H1 (cell line): ENCODE results near the gene HTD2. TPM values are rescaled to one million over a fixed set of nuclear protein-coding genes. Genes with fewer than 3 reads are reported as not detected.

Source experiments
- CTCF ChIA-PET: fragments of 300-600 bp; sonication (Branson Sonifier 250); formaldehyde crosslinking; loops from one replicate; lab custom pipeline; 2021; ENCODE audit not compliant: partially characterized antibody; lab: Charles Lee
- POLR2A ChIA-PET: fragments of 300-600 bp; sonication (Branson Sonifier 250); formaldehyde crosslinking; loops from one replicate; lab custom pipeline; 2021; ENCODE audit warnings: inconsistent platforms; ENCODE audit not compliant: partially characterized antibody; lab: Charles Lee
- DNase-seq, 2 experiments: peaks; one replicate each; pipeline versions ENCODE4 v3.0.0 to v3.0.0-alpha.2; 2010 to 2022; ENCODE audit warnings: low spot score in 2 of 2, low read depth in 1 of 2, mixed read lengths in 1 of 2
- FAIRE-seq: peaks from 2 replicates; lab custom pipeline; 2011; peaks lifted over from hg19 to GRCh38; lab: Jason Lieb, UNC
- H2AFZ ChIP-seq: 2 replicates; pipeline ENCODE4 v1.8.1; 2012; ENCODE audit warnings: low read length, inconsistent platforms
- H2AK5ac ChIP-seq: 2 replicates; pipeline ENCODE4 v1.6.1; 2013; ENCODE audit warnings: low read depth, low read length
- H2BK120ac ChIP-seq: replicated peaks from 2 replicates; pipeline ENCODE3; 2013; ENCODE audit warnings: low read depth, low read length, inconsistent platforms
- H2BK12ac ChIP-seq: 2 replicates; pipeline ENCODE4 v1.6.1; 2013; ENCODE audit warnings: low read depth, low read length
- H2BK15ac ChIP-seq: 2 replicates; pipeline ENCODE4 v1.6.1; 2013; ENCODE audit warnings: low read length
- H2BK20ac ChIP-seq: 2 replicates; pipeline ENCODE4 v1.6.1; 2013; ENCODE audit warnings: low read length
- H2BK5ac ChIP-seq: 2 replicates; pipeline ENCODE4 v1.6.1; 2013; ENCODE audit warnings: low read depth, low read length
- H3K14ac ChIP-seq: 2 replicates; pipeline ENCODE4 v1.6.1; 2013; ENCODE audit warnings: inconsistent platforms; ENCODE audit not compliant: insufficient read length
- H3K18ac ChIP-seq: 2 replicates; pipeline ENCODE4 v1.6.1; 2013; ENCODE audit warnings: low read length; ENCODE audit errors: extremely low read depth
- H3K23ac ChIP-seq: 2 replicates; pipeline ENCODE4 v1.6.1; 2013; ENCODE audit warnings: inconsistent platforms; ENCODE audit not compliant: insufficient read length
- H3K23me2 ChIP-seq: 2 replicates; pipeline ENCODE4 v1.6.1; 2013; ENCODE audit warnings: low read depth, low read length
- H3K27ac ChIP-seq: 2 replicates; pipeline ENCODE4 v1.6.1; 2011; ENCODE audit warnings: low read depth, low read length, inconsistent platforms
- H3K27me3 ChIP-seq, 4 experiments: replicated peaks in 1 of 4; 1 replicate in 1 of 4; 2 replicates in 3 of 4; pipeline versions ENCODE4 v1.6.1 to v1.8.1; 2011 to 2013; ENCODE audit warnings: low read length in 3 of 4, mild to moderate bottlenecking in 3 of 4, inconsistent platforms in 2 of 4, mixed read lengths in 2 of 4, moderate library complexity in 1 of 4; ENCODE audit not compliant: control insufficient read depth in 3 of 4, insufficient read depth in 3 of 4; ENCODE audit errors: extremely low read depth in 1 of 4
- H3K36me3 ChIP-seq, 4 experiments: 2 replicates each; pipeline versions ENCODE4 v1.6.1 to v1.8.1; 2011 to 2013; ENCODE audit warnings: mild to moderate bottlenecking in 4 of 4, low read length in 3 of 4, moderate library complexity in 2 of 4, control low read depth in 1 of 4, inconsistent platforms in 1 of 4; ENCODE audit not compliant: insufficient read depth in 4 of 4, control insufficient read depth in 2 of 4
- H3K4ac ChIP-seq: replicated peaks from 2 replicates; pipeline ENCODE3; 2013; ENCODE audit warnings: low read length, low read depth, mixed read lengths, inconsistent platforms; ENCODE audit not compliant: insufficient read length
- H3K4me1 ChIP-seq, 4 experiments: replicated peaks in 1 of 4; 1 replicate in 1 of 4; 2 replicates in 3 of 4; pipeline versions ENCODE4 v1.6.1 to v1.8.1; 2011 to 2013; ENCODE audit warnings: low read length in 3 of 4, inconsistent platforms in 2 of 4, mixed read lengths in 1 of 4; ENCODE audit not compliant: insufficient read depth in 4 of 4, control insufficient read depth in 3 of 4
- H3K4me2 ChIP-seq, 2 experiments: 2 replicates each; pipeline versions ENCODE4 v1.6.1 to v1.8.1; 2011 to 2013; ENCODE audit warnings: low read depth in 2 of 2, low read length in 2 of 2, control low read depth in 1 of 2, inconsistent platforms in 1 of 2, mild to moderate bottlenecking in 1 of 2; ENCODE audit not compliant: insufficient read depth in 1 of 2
- H3K4me3 ChIP-seq, 4 experiments: fragments of 200-600, 300-600 bp in 1 of 4; sonication (generic), shearing (Covaris generic), sonication (Bioruptor Twin) in 1 of 4; 2 replicates each; pipeline versions ENCODE4 v1.5.1 to v1.8.1; 2011 to 2016; ENCODE audit warnings: low read length in 4 of 4, low read depth in 3 of 4, control low read depth in 2 of 4, inconsistent platforms in 2 of 4, mild to moderate bottlenecking in 2 of 4, mixed read lengths in 1 of 4, moderate library complexity in 1 of 4; ENCODE audit not compliant: insufficient read depth in 2 of 4; ENCODE audit errors: extremely low read depth in 1 of 4
- H3K56ac ChIP-seq: replicated peaks from 2 replicates; pipeline ENCODE3; 2013; ENCODE audit warnings: low read depth, mild to moderate bottlenecking, mixed read lengths, low read length, inconsistent platforms; ENCODE audit not compliant: insufficient read length
- H3K79me1 ChIP-seq: 2 replicates; pipeline ENCODE4 v1.6.1; 2013; ENCODE audit warnings: low read depth, low read length, control low read depth
- H3K79me2 ChIP-seq, 2 experiments: 2 replicates each; pipeline versions ENCODE4 v1.6.1 to v1.8.1; 2012 to 2013; ENCODE audit warnings: low read length in 2 of 2, mild to moderate bottlenecking in 2 of 2, inconsistent platforms in 1 of 2; ENCODE audit not compliant: insufficient read depth in 2 of 2, control insufficient read depth in 1 of 2
- H3K9ac ChIP-seq, 4 experiments: replicated peaks in 1 of 4; 1 replicate in 1 of 4; 2 replicates in 3 of 4; pipeline versions ENCODE4 v1.6.1 to v1.8.1; 2011 to 2013; ENCODE audit warnings: low read depth in 3 of 4, low read length in 3 of 4, control low read depth in 2 of 4, mild to moderate bottlenecking in 2 of 4, moderate library complexity in 2 of 4, inconsistent platforms in 1 of 4; ENCODE audit errors: extremely low read depth in 1 of 4
- H3K9me3 ChIP-seq, 2 experiments: 2 replicates each; pipeline versions ENCODE4 v1.6.1 to v1.8.1; 2012 to 2013; ENCODE audit warnings: mild to moderate bottlenecking in 2 of 2, moderate library complexity in 2 of 2, control low read depth in 1 of 2, inconsistent platforms in 1 of 2, low read depth in 1 of 2, low read length in 1 of 2, mixed read lengths in 1 of 2; ENCODE audit not compliant: insufficient read depth in 2 of 2
- H4K20me1 ChIP-seq, 2 experiments: replicated peaks in 1 of 2; 2 replicates each; pipeline versions ENCODE3 to v1.8.1; 2011 to 2013; ENCODE audit warnings: inconsistent platforms in 2 of 2, low read length in 2 of 2, mild to moderate bottlenecking in 1 of 2; ENCODE audit not compliant: insufficient read depth in 2 of 2, control insufficient read depth in 1 of 2
- H4K5ac ChIP-seq: 2 replicates; pipeline ENCODE4 v1.6.1; 2013; ENCODE audit warnings: low read length, low read depth, mixed read lengths, inconsistent platforms; ENCODE audit not compliant: insufficient read length
- H4K8ac ChIP-seq: 2 replicates; pipeline ENCODE4 v1.8.0; 2013; ENCODE audit warnings: mild to moderate bottlenecking, moderate library complexity, low read length, inconsistent platforms; ENCODE audit not compliant: insufficient read depth; ENCODE audit errors: extremely low read depth
- H4K91ac ChIP-seq: replicated peaks from 2 replicates; pipeline ENCODE3; 2013; ENCODE audit warnings: low read length, mixed read lengths, inconsistent platforms; ENCODE audit not compliant: insufficient read length
- FOSL1 ChIP-seq: IDR thresholded peaks from 2 replicates; pipeline ENCODE4 v1.6.1; 2011; ENCODE audit warnings: mild to moderate bottlenecking, low read depth, low read length, moderate library complexity; ENCODE audit not compliant: insufficient read depth
- WGBS, 2 experiments: shearing (Covaris generic) in 1 of 2; methylation state at CpG; one replicate each; pipeline versions ENCODE4 v1.1.6 to v1.1.7; 2013 to 2015; ENCODE audit warnings: low lambda C conversion rate in 2 of 2, mixed read lengths in 2 of 2, inconsistent platforms in 1 of 2, low coverage in 1 of 2, missing lambda C conversion rate in 1 of 2; ENCODE audit not compliant: insufficient replicate concordance in 2 of 2, insufficient coverage in 1 of 2, insufficient read length in 1 of 2; ENCODE audit errors: extremely low coverage in 1 of 2, missing lambda C conversion rate in 1 of 2; 5-methylcytosine and 5-hydroxymethylcytosine counted together
- polyA plus RNA-seq, 7 experiments: library from polyadenylated mRNA; depleted of rRNA in 3 of 7; stranded (reverse) in 5 of 7; unstranded in 2 of 7; fragments of >200 nt in 5 of 7; fragments of 200-250 nt in 2 of 7; gene quantifications; 1 replicate in 5 of 7; 2 replicates in 1 of 7; 4 replicates in 1 of 7; pipeline versions ENCODE4 v1.2.1 to v1.2.3, GENCODE V29; 2011 to 2013; ENCODE audit warnings: missing spikeins in 2 of 7, mixed read lengths in 2 of 7
- total RNA-seq: library from RNA; stranded (reverse); fragmentation: NEBNext Ultra II Directional; extraction: Animal tissue kit (Norgen Biotek cat#: 25700); gene quantifications from 2 replicates; pipeline ENCODE4 v1.2.1, GENCODE V29; 2021
- TF ChIP-seq, protein P1 (sequence below), 3 experiments: IDR thresholded peaks; 1 replicate in 2 of 3; 2 replicates in 1 of 3; pipeline versions ENCODE4 v1.5.1 to v1.6.1; 2011; ENCODE audit warnings: low read length in 3 of 3, mild to moderate bottlenecking in 3 of 3, inconsistent platforms in 2 of 3, low read depth in 1 of 3, moderate library complexity in 1 of 3; ENCODE audit not compliant: insufficient read depth in 1 of 3; ENCODE audit errors: control extremely low read depth in 1 of 3
- TF ChIP-seq, protein P2 (sequence below): IDR thresholded peaks from 2 replicates; pipeline ENCODE4 v1.6.1; 2011; ENCODE audit warnings: low read length, improper control_type of control experiment

The HTD2 gene
- total and polyA plus RNA-seq, 2 of the 8 experiments (the other 6 are each of a cell fraction or from before 2014, with no cell fraction given), result 8.8 to 10.8 TPM

DNA sequence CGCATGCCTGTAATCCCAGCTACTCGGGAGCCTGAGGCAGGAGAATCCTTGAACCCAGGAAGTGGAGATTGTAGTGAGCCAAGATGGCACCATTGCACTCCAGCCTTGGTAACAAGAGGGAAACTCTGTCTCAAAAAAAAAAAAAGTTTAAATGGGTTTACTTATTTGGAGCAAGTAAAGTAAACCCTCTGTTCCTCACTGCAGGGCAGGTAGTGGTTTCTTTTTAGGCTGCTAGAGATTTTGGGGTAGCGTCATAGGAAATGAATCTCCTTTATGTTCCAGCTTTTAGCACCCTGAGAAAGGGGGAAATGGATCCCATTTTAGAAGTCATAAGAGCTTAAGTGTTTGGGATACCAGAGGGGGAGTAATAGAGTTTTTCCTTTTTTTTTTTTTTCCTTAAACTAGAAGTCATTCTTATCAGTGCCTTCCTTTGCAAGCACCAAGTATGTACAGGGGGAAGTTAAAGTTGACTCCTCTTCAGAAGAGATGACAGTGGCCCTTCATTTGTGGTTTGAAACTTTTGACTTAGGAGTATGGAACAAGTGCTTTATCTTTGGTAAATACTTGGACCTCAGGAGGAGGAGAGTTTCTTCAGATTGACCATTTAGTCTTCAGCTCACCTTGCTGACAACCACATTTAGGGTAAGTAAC is 34.4 kb downstream of the HTD2 start:
- Histone ChIP-seq H3K18ac (no peak overlapping the region), H3K56ac (no peak overlapping the region), H3K27ac (no peak overlapping the region), H3K9ac (no peak overlapping the region), H2BK15ac (no peak overlapping the region), H2AK5ac (no peak overlapping the region), H4K20me1 (no peaks in the 10 kb centered on the region), H4K8ac (no peak overlapping the region), H3K14ac (no peak overlapping the region)
- ChIA-PET POLR2A (interaction anchor here (0.6 to 0.9 kb wide), 2 partner anchors 10 to 487 kb away, joined by 3 read pairs; no protein-coding TSS in a partner anchor), CTCF (interaction anchor here (0.6 to 1.5 kb wide), 5 partner anchors 14 to 1578 kb away, joined by 3 to 5 read pairs (median 3); no protein-coding TSS in a partner anchor)
- TF ChIP-seq, protein P1, sequence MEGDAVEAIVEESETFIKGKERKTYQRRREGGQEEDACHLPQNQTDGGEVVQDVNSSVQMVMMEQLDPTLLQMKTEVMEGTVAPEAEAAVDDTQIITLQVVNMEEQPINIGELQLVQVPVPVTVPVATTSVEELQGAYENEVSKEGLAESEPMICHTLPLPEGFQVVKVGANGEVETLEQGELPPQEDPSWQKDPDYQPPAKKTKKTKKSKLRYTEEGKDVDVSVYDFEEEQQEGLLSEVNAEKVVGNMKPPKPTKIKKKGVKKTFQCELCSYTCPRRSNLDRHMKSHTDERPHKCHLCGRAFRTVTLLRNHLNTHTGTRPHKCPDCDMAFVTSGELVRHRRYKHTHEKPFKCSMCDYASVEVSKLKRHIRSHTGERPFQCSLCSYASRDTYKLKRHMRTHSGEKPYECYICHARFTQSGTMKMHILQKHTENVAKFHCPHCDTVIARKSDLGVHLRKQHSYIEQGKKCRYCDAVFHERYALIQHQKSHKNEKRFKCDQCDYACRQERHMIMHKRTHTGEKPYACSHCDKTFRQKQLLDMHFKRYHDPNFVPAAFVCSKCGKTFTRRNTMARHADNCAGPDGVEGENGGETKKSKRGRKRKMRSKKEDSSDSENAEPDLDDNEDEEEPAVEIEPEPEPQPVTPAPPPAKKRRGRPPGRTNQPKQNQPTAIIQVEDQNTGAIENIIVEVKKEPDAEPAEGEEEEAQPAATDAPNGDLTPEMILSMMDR (IDR thresholded peaks at IDR 0.05; ENCODE audit: control extremely low read depth in 1 of 3, insufficient read depth in 1 of 3, low read depth in 1 of 3, low read length in 3 of 3), result no peak
- TF ChIP-seq, protein P2, sequence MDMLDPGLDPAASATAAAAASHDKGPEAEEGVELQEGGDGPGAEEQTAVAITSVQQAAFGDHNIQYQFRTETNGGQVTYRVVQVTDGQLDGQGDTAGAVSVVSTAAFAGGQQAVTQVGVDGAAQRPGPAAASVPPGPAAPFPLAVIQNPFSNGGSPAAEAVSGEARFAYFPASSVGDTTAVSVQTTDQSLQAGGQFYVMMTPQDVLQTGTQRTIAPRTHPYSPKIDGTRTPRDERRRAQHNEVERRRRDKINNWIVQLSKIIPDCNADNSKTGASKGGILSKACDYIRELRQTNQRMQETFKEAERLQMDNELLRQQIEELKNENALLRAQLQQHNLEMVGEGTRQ, result no peak
- no peak for TF ChIP-seq FOSL1
- TF ChIP-seq, all 59 proteins: peak for 0
- Histone ChIP-seq H3K23ac (no peak overlapping the region), H3K4me3 (no peak overlapping the region), H2BK20ac (no peak overlapping the region), H4K5ac (no peak overlapping the region), H3K36me3 (no peaks in the 10 kb centered on the region), H3K79me1 (no peaks in the 10 kb centered on the region), H2AFZ (no peak overlapping the region), H2BK120ac (no peak overlapping the region), H3K4ac (no peak overlapping the region), H4K91ac (no peak overlapping the region), H2BK5ac (no peak overlapping the region), H3K9me3 (no peaks in the 10 kb centered on the region), H2BK12ac (no peak overlapping the region), H3K23me2 (no peaks in the 10 kb centered on the region), H3K79me2 (no peaks in the 10 kb centered on the region), H3K4me1 (no peaks in the 10 kb centered on the region), H3K4me2 (no peak overlapping the region), H3K27me3 (no peaks in the 10 kb centered on the region; a peak in 1 of 7 replicates)
- DNase-seq (no peak), FAIRE-seq (no peak)
- 90% methylated on average over 3 of the region's 3 CpGs; no CpG with 5 or more reads in 1 of the 2 experiments for WGBS, 2 experiments
